Measurements from ENCODE around the gene PCDH9. TPM values are rescaled to one million over a fixed set of nuclear protein-coding genes. Genes with fewer than 3 reads are reported as not detected.

The PCDH9 gene
- total RNA-seq, 1 donor from 2014 or later = 3.7 TPM

GRCh38 chr13:67156723-67157060 is 73.4 kb downstream of the PCDH9 start:
- no peaks in the 10 kb centered on the region for H3K36me3 ChIP-seq
- no peak for TF ChIP-seq POLR2A (IDR thresholded peaks at IDR 0.05)
- TF ChIP-seq, protein P1, sequence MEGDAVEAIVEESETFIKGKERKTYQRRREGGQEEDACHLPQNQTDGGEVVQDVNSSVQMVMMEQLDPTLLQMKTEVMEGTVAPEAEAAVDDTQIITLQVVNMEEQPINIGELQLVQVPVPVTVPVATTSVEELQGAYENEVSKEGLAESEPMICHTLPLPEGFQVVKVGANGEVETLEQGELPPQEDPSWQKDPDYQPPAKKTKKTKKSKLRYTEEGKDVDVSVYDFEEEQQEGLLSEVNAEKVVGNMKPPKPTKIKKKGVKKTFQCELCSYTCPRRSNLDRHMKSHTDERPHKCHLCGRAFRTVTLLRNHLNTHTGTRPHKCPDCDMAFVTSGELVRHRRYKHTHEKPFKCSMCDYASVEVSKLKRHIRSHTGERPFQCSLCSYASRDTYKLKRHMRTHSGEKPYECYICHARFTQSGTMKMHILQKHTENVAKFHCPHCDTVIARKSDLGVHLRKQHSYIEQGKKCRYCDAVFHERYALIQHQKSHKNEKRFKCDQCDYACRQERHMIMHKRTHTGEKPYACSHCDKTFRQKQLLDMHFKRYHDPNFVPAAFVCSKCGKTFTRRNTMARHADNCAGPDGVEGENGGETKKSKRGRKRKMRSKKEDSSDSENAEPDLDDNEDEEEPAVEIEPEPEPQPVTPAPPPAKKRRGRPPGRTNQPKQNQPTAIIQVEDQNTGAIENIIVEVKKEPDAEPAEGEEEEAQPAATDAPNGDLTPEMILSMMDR (IDR thresholded peaks at IDR 0.05) = no peak
- no peak for TF ChIP-seq POLR2AphosphoS5 (IDR thresholded peaks at IDR 0.05; ENCODE audit: insufficient read depth in 1 of 2, low read depth in 1 of 2)
- no peak overlapping the region for H3K4me3 ChIP-seq
- no peaks in the 10 kb centered on the region for H3K9me3 ChIP-seq
- H3K27ac ChIP-seq = no peak overlapping the region
- H3K27me3 ChIP-seq = no peaks in the 10 kb centered on the region
- intact Hi-C loops (cut with DNase I) = no loop called here
- H3K4me1 ChIP-seq = no peaks in the 10 kb centered on the region
- DNase-seq (ENCODE audit: extremely low spot score in 2 of 2) = no peak

DNA sequence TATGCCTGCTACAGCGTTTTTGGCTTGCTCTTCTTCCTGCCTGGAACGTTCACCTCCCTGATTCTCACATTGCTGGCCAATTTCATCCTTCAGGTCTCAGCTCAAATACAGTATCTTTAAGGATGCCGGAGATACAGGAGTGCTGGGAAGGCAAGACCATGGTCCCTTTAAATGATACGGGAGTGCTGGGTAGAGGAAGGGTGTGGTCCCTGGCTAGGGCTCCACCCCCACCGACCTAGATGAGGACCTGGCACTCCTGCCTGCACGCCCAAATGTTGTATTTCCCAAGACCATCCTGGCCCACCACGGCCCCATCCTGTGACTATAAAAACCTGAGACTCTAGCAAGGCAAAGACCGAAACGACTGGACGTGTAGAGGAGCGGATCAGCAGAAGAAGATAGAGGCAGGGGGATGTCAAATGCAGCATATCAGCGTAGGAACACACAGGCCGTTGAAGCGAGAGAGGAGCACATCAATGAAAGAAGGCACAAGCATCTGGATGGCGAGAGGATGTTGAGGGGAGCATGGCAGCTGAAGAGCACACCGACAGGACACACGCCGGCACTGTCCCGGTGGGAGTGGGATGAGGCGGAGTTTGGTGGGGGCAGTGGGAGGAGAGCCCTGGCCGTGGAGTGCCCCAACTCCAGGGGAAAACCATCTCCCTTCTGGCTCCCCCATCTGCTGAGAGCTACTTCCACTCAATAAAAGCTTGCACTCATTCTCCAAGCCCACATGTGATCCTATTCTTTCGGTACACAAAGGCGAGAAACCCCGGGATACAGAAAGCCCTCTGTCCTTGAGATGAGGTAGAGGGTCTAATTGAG is 74.0 kb downstream of the PCDH9 start:
- DNase-seq (ENCODE audit: extremely low spot score in 2 of 2) = no peak
- Histone ChIP-seq H3K27me3 (no peaks in the 10 kb centered on the region), H3K36me3 (no peaks in the 10 kb centered on the region), H3K4me3 (no peak overlapping the region), H3K27ac (no peak overlapping the region), H3K4me1 (no peaks in the 10 kb centered on the region), H3K9me3 (no peaks in the 10 kb centered on the region)
- intact Hi-C loops (cut with DNase I) = no loop called here
- TF ChIP-seq POLR2A (IDR thresholded peaks at IDR 0.05) (no peak), POLR2AphosphoS5 (IDR thresholded peaks at IDR 0.05; ENCODE audit: insufficient read depth in 1 of 2, low read depth in 1 of 2) (no peak)
- TF ChIP-seq, protein P1 (IDR thresholded peaks at IDR 0.05) = no peak

DNA sequence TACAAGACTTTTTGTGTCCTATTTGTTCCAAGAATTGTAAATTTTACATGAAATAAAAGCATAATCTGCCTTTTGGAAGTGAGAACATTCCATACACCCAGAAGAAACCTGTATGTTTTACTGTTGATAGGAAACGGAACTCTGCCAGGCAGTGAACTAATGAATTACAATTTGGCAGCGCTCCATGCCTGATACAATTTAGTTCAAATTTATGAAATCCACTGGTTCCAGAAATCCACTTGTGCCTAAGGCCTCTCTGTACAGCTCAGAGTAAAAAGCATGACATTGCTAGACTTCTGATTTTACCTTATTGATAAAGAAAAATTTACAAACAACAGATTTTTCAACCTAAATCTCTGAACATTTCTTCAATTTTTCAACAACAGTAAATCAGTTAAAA is 78.1 kb downstream of the PCDH9 start:
- no peaks in the 10 kb centered on the region for H3K27me3 ChIP-seq
- intact Hi-C loops (cut with DNase I) = no loop called here
- H3K36me3 ChIP-seq = no peaks in the 10 kb centered on the region
- DNase-seq (ENCODE audit: extremely low spot score in 2 of 2) = no peak
- H3K9me3 ChIP-seq = no peaks in the 10 kb centered on the region
- no peak overlapping the region for H3K4me3 ChIP-seq
- H3K4me1 ChIP-seq = peaks cover 6% of the 10 kb centered on the region
- TF ChIP-seq POLR2A (IDR thresholded peaks at IDR 0.05) = no peak
- TF ChIP-seq, protein P1 (IDR thresholded peaks at IDR 0.05) = no peak
- TF ChIP-seq POLR2AphosphoS5 (IDR thresholded peaks at IDR 0.05; ENCODE audit: insufficient read depth in 1 of 2, low read depth in 1 of 2) = no peak
- no peak overlapping the region for H3K27ac ChIP-seq

DNA sequence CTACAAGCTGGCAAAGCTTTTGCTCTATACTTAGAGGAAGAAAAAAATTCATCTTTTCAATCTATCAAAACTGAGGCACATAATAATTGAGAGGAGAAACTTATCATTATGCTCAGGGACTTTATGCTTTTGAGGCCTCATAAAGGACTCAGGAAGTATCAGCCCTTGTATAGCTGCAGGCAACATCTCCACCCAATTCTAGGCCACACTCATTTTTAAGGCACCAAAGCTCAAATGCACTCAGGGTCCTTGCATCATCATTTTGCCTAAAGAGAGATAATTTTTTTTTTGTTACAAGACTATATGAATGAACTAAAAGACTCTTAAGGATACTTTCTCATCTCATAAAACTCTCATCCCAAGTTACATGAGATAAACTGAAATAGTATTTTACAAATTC is 78.5 kb downstream of the PCDH9 start:
- Histone ChIP-seq H3K36me3 (no peaks in the 10 kb centered on the region), H3K9me3 (no peaks in the 10 kb centered on the region), H3K4me1 (peaks cover 6% of the 10 kb centered on the region), H3K27me3 (no peaks in the 10 kb centered on the region), H3K27ac (no peak overlapping the region), H3K4me3 (no peak overlapping the region)
- intact Hi-C loops (cut with DNase I) = no loop called here
- DNase-seq (ENCODE audit: extremely low spot score in 2 of 2) = no peak
- TF ChIP-seq POLR2AphosphoS5 (IDR thresholded peaks at IDR 0.05; ENCODE audit: insufficient read depth in 1 of 2, low read depth in 1 of 2) = no peak
- TF ChIP-seq, protein P1 (IDR thresholded peaks at IDR 0.05) = no peak

GRCh38 chr13:67150608-67151007 is 79.5 kb downstream of the PCDH9 start:
- Histone ChIP-seq H3K27ac (no peak overlapping the region), H3K4me3 (no peak overlapping the region), H3K27me3 (no peaks in the 10 kb centered on the region), H3K4me1 (peaks cover 6% of the 10 kb centered on the region), H3K36me3 (no peaks in the 10 kb centered on the region), H3K9me3 (no peaks in the 10 kb centered on the region)
- intact Hi-C loops (cut with DNase I) = no loop called here
- DNase-seq (ENCODE audit: extremely low spot score in 2 of 2) = no peak
- no peak for TF ChIP-seq POLR2A (IDR thresholded peaks at IDR 0.05)
- TF ChIP-seq, protein P1 (IDR thresholded peaks at IDR 0.05) = no peak
- no peak for TF ChIP-seq POLR2AphosphoS5 (IDR thresholded peaks at IDR 0.05; ENCODE audit: insufficient read depth in 1 of 2, low read depth in 1 of 2)
